Ovary (tissue), 9 donors: ENCODE measurements around the gene BIN1. TPM values are rescaled to one million over a fixed set of nuclear protein-coding genes. Genes with fewer than 3 reads are reported as not detected.

Source experiments
- DNase-seq, 5 donors: peaks; one replicate each; pipeline ENCODE4 v3.0.0-alpha.2; 2019 to 2020
- H3K27ac ChIP-seq, 2 donors: fragments of 200-600 bp; one replicate each; pipeline versions ENCODE4 v1.5.1 to v1.8.0; 2019 to 2022
- H3K27me3 ChIP-seq: fragments of 200-600 bp; one replicate; pipeline ENCODE4 v1.8.0; 2022
- H3K36me3 ChIP-seq: fragments of 200-600 bp; sonication (generic); one replicate; pipeline ENCODE4 v1.5.1; 2019
- H3K4me1 ChIP-seq: one replicate; pipeline ENCODE4 v1.8.1; 2013; ENCODE audit warnings: mild to moderate bottlenecking, moderate library complexity; ENCODE audit not compliant: insufficient read depth
- H3K4me3 ChIP-seq: fragments of 200-600 bp; sonication (generic); one replicate; pipeline ENCODE4 v1.5.1; 2017
- H3K9me3 ChIP-seq, 2 donors: fragments of 200-600 bp in 1 of 2; sonication (generic) in 1 of 2; one replicate each; pipeline versions ENCODE4 v1.5.1 to v1.8.1; 2013 to 2019; ENCODE audit warnings: mild to moderate bottlenecking in 1 of 2, moderate library complexity in 1 of 2
- EP300 ChIP-seq: sonication (generic); formaldehyde crosslinking; IDR thresholded peaks from one replicate; pipeline ENCODE4 v1.6.1; 2017; ENCODE audit warnings: antibody characterized with exemption
- POLR2A ChIP-seq: fragments of 450-650 bp; IDR thresholded peaks from one replicate; pipeline ENCODE4 v1.6.1; 2017; ENCODE audit warnings: antibody characterized with exemption, mild to moderate bottlenecking, moderate library complexity
- WGBS, 3 donors: extraction: QIAGEN DNeasy Blood & Tissue Kit in 1 of 3; methylation state at CpG; one replicate each; pipeline versions ENCODE4 v1.1.5 to v1.1.7; 2013 to 2017; 5-methylcytosine and 5-hydroxymethylcytosine counted together
- intact Hi-C, 4 donors: fragments of 100-400 bp; cut with DNase I; formaldehyde crosslinking; loops; one replicate each; pipeline versions ENCODE4 v1.11.0 to v1.15.1; 2022 to 2023
- polyA plus RNA-seq, 2 donors: library from polyadenylated mRNA; stranded (reverse); fragments of 200-250 nt in 1 of 2; fragments of 350-450 nt in 1 of 2; fragmentation: Illumina TruSeq in 1 of 2; extraction: RNeasy Lipid Tissue Mini Kit (QIAGEN cat#74804) in 1 of 2; gene quantifications; one replicate each; pipeline ENCODE4 v1.2.3, GENCODE V29; 2013 to 2014
- total RNA-seq, 7 donors: library from RNA; depleted of rRNA in 2 of 7; stranded (reverse); fragments of >200 nt in 2 of 7; fragmentation: NEBNext Ultra II Directional in 3 of 7; extraction: Animal tissue kit (Norgen Biotek cat#: 25700) in 3 of 7; gene quantifications; one replicate each; pipeline versions ENCODE4 v1.1.0 to v1.2.4, GENCODE V29; 2016 to 2023
- TF ChIP-seq, protein P1 (sequence below), 3 donors: fragments of 450-650 bp in 2 of 3; fragments of 200-600 bp in 1 of 3; IDR thresholded peaks; one replicate each; pipeline versions ENCODE4 v1.5.1 to v1.8.0; 2016 to 2022; ENCODE audit warnings: antibody characterized with exemption in 3 of 3, mild to moderate bottlenecking in 1 of 3
- donor health status: DM: no; HTN: no; CAD: no; lungs with moderate emphysema.
- donor health status: DM: no; HTN: no; CAD: no.
- donor health status: Bipolar disorder and iron deficiency.
- donor health status: DM: yes; HTN: yes; CAD: no.
- donor health status: DM: no; HTN: no; CAD: no.
- donor health status: DM: yes; HTN: yes; CAD: no.

Gene BIN1
- total and polyA plus RNA-seq, 9 donors, result 16.7 to 77.3 (median 54.0) TPM

DNA sequence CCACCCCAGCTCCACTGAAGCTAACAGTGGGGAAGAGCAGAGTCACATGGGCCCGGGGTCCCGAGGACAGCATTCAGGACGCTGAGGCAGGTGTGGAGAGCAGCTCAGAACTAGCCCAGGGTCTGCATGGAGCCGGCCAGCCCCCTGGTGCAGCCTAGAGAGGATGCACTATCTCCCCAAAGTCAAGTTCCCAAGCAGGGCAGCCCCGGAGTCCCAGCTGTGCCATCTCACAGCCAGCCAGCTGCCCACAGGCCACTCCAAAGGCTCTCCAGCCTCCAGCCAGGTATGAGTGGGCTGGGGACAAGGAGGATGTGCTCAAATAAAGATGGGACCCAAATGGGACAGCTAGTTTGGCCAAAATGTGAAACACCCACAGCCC is 41.0 kb downstream of the BIN1 start:
- Histone ChIP-seq H3K4me3 (no peak overlapping the region), H3K27ac (no peak overlapping the region), H3K4me1 (no peaks in the 10 kb centered on the region), H3K9me3 (no peaks in the 10 kb centered on the region), H3K36me3 (no peaks in the 10 kb centered on the region), H3K27me3 (no peaks in the 10 kb centered on the region)
- 78 to 90% (median 89%) methylated on average over 5 of the region's 5 CpGs for WGBS, 3 donors
- DNase-seq, result no peak
- TF ChIP-seq EP300 (no peak), POLR2A (no peak)
- TF ChIP-seq, protein P1, sequence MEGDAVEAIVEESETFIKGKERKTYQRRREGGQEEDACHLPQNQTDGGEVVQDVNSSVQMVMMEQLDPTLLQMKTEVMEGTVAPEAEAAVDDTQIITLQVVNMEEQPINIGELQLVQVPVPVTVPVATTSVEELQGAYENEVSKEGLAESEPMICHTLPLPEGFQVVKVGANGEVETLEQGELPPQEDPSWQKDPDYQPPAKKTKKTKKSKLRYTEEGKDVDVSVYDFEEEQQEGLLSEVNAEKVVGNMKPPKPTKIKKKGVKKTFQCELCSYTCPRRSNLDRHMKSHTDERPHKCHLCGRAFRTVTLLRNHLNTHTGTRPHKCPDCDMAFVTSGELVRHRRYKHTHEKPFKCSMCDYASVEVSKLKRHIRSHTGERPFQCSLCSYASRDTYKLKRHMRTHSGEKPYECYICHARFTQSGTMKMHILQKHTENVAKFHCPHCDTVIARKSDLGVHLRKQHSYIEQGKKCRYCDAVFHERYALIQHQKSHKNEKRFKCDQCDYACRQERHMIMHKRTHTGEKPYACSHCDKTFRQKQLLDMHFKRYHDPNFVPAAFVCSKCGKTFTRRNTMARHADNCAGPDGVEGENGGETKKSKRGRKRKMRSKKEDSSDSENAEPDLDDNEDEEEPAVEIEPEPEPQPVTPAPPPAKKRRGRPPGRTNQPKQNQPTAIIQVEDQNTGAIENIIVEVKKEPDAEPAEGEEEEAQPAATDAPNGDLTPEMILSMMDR (IDR thresholded peaks at IDR 0.05), result no peak
- intact Hi-C loops, result loop anchor here in 2 of 4 donors (5.0 to 10.0 kb wide), 5 partner anchors 41 to 411 kb away; partner anchors contain the start of genes BIN1 (in 1 of the 2) and ERCC3 (in 1 of the 2)

DNA sequence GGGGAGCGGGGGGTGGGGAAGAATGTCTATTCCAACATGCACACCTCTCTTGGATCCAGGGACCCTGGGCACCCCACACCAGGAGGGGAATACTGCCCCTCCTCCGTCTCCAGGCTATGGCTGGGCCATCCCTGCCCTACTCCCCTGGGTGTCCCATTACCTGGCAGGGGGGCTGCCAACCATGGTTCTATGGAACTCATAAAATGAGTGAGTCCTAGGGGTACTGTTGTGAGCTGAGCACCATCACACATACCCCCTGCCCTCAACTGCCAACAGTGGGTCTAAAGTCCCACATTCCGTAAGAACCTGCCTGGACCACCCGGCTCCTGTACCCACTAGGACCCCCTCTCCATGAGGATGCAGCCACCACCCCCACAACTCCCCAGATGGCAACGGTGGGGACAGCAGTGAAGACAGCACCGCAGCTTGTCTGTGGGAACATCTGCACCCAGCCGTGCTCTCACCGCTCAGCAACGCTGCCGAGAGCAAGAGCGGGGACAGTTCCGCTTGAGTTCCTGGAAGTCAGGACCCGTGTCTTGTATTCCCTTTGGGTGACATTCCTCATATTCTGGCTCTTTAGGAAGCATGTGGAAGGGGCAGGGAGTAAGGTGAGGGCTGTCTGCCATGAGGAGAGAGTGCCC is 41.5 kb downstream of the BIN1 start:
- DNase-seq, result no peak
- Histone ChIP-seq H3K4me1 (no peaks in the 10 kb centered on the region), H3K9me3 (no peaks in the 10 kb centered on the region), H3K36me3 (no peaks in the 10 kb centered on the region), H3K27ac (peak overlapping the region; percentile 4 to 29), H3K27me3 (no peaks in the 10 kb centered on the region), H3K4me3 (no peak overlapping the region)
- TF ChIP-seq EP300, result no peak
- TF ChIP-seq, protein P1 (IDR thresholded peaks at IDR 0.05), result no peak
- TF ChIP-seq POLR2A, result no peak
- WGBS, 3 donors, result 91 to 93% (median 91%) methylated on average over 13 of the region's 13 CpGs
- intact Hi-C loops, result loop anchor here in 2 of 4 donors (5.0 to 10.0 kb wide), 5 partner anchors 42 to 412 kb away; partner anchors contain the start of genes BIN1 (in 1 of the 2) and ERCC3 (in 1 of the 2)

DNA sequence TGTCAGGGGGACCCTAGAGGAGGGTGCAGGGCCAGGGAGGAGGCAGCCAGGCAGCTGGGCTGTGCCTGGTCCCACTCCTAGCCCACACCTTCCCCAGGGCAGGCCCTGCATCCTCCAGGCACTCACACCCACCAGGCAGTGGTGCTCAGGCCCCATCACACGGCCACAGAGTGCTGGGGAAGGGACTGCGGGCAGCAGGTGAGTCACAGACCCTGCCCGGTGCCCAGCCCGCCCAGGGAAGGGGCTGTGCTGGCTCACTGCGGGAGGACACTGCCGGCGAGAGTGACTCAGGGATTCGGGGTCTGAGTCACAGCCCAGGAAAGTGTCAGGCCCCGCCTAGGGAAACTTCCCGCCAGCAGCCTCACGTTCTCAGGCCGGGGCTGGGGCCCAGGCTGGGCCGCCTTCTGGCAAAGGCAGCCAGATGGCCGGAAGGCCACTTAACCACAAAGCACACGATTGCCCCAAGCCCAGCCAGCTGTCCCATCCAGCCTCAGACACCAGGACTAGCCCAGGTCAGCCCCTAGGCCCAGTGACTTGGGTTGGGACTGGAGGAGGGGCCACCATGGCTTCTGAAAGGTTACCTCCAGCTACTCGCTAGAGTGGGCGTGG is 42.2 kb downstream of the BIN1 start:
- TF ChIP-seq POLR2A (no peak), EP300 (no peak)
- TF ChIP-seq, protein P1 (IDR thresholded peaks at IDR 0.05), result no peak
- Histone ChIP-seq H3K4me3 (no peak overlapping the region), H3K36me3 (no peaks in the 10 kb centered on the region), H3K27ac (peak overlapping the region; percentile 4 to 21), H3K9me3 (no peaks in the 10 kb centered on the region), H3K4me1 (no peaks in the 10 kb centered on the region), H3K27me3 (no peaks in the 10 kb centered on the region)
- peak; percentile 70 to 83 (median 75) for DNase-seq
- 33 to 41% (median 38%) methylated on average over 13 to 17 of the region's 17 CpGs for WGBS, 3 donors
- intact Hi-C loops, result loop anchor here in 2 of 4 donors (5.0 to 10.0 kb wide), 5 partner anchors 43 to 413 kb away; partner anchors contain the start of genes BIN1 (in 1 of the 2) and ERCC3 (in 1 of the 2)

DNA sequence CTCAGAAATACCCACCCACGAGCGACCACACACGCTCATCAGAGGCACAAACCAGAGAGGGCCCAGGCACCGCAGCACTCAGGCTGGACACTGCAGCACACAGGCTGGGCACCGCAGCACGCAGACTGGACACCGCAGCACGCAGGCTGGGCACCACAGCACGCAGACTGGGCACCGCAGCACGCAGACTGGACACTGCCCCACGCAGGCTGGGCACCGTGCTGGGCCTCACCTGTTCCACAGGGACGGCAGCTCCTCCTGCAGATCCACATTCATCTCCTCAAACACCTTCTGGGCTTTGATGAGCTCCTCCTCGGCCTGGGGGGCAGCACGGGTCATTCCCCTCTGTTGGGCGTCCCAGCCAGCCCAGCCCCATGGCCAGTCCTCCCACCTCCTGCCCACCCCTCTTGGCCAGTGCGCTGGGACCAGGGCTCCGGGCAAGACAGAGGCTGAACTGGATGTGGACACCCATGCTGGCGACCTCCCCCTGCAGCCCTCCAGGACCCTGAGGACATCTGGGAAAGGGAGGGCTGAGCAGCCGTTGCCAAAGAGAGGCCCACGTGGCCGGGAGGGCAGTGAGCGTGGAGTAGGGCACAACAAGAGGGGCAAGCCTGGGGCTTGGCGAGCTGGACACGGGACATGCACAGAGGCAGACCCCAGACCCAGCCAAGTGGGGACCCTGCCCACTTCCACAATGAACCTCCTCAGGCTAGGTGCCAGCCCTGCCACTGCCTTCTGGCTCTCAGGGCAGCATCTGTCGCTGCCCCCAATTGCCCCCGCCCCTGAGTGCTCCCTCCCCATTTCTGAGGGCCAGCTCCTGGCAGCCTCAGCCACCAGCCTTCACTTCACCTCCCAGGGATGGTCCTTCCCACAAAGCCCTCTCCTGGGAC is 43.0 kb downstream of the BIN1 start:
- no peaks in the 10 kb centered on the region for H3K4me1 ChIP-seq
- no peaks in the 10 kb centered on the region for H3K27me3 ChIP-seq
- TF ChIP-seq EP300 (no peak), POLR2A (no peak)
- TF ChIP-seq, protein P1 (IDR thresholded peaks at IDR 0.05), result no peak
- no peaks in the 10 kb centered on the region for H3K9me3 ChIP-seq
- WGBS, 3 donors, result 86 to 90% (median 90%) methylated on average over 28 of the region's 28 CpGs
- H3K36me3 ChIP-seq, result no peaks in the 10 kb centered on the region
- intact Hi-C loops, result loop anchor here in 1 of 4 donors (10.0 kb wide), 1 partner anchor 231 kb away; the partner anchor contains the start of gene ERCC3
- H3K27ac ChIP-seq, result peak overlapping the region in 1 of 2 donors; percentile 21
- DNase-seq, result no peak
- H3K4me3 ChIP-seq, result no peak overlapping the region
